Stimulated activated effector memory CD8-positive, alpha-beta T cell treated with anti-CD3 and anti-CD28 coated beads, Interleukin-12 subunit alpha, Interleukin-12 subunit beta, amount 100 ng/mL, for 72 hours (primary cell): ENCODE data around the gene NOSTRIN.

Source experiments
- ATAC-seq: fragments of 150-1000 bp; cut with Tn5 transposase; 2 replicates; pipeline ENCODE4 v1.10.0; 2021
- DNase-seq, 2 donors: peaks; one replicate each; pipeline ENCODE4 v3.0.0; 2021 to 2022; ENCODE audit warnings: low spot score in 2 of 2
- H3K27ac Mint-ChIP-seq: one replicate; pipeline ENCODE4 v1.8.0; 2022; ENCODE audit warnings: mild to moderate bottlenecking, mixed read lengths
- H3K36me3 Mint-ChIP-seq: one replicate; pipeline ENCODE4 v1.8.0; 2022; ENCODE audit warnings: mild to moderate bottlenecking, mixed read lengths
- H3K4me1 Mint-ChIP-seq: one replicate; pipeline ENCODE4 v1.8.0; 2022; ENCODE audit warnings: mixed read lengths
- H3K4me3 Mint-ChIP-seq: one replicate; pipeline ENCODE4 v1.8.0; 2022; ENCODE audit warnings: mild to moderate bottlenecking, mixed read lengths
- H3K9me3 Mint-ChIP-seq: one replicate; pipeline ENCODE4 v1.8.0; 2022; ENCODE audit warnings: mixed read lengths

Gene NOSTRIN

GRCh38 chr2:168907940-168908662 lies 105.7 kb downstream of the NOSTRIN start:
- no peak for DNase-seq
- H3K9me3 Mint-ChIP-seq, result no peaks in the 10 kb centered on the region
- H3K4me3 Mint-ChIP-seq, result no peak overlapping the region
- no peaks in the 10 kb centered on the region for H3K4me1 Mint-ChIP-seq
- H3K36me3 Mint-ChIP-seq, result no peaks in the 10 kb centered on the region
- no peak for ATAC-seq
- no peak overlapping the region for H3K27ac Mint-ChIP-seq

GRCh38 chr2:168910330-168910729 lies 107.9 kb downstream of the NOSTRIN start:
- no peak for DNase-seq
- Mint-ChIP-seq H3K9me3 (no peaks in the 10 kb centered on the region), H3K27ac (no peak overlapping the region), H3K4me1 (no peaks in the 10 kb centered on the region), H3K4me3 (no peak overlapping the region), H3K36me3 (no peaks in the 10 kb centered on the region)
- ATAC-seq, result no peak

GRCh38 chr2:168912466-168912865 lies 110.0 kb downstream of the NOSTRIN start:
- Mint-ChIP-seq H3K27ac (no peak overlapping the region), H3K9me3 (no peaks in the 10 kb centered on the region), H3K4me1 (no peaks in the 10 kb centered on the region), H3K36me3 (no peaks in the 10 kb centered on the region), H3K4me3 (no peak overlapping the region)
- ATAC-seq (no peak), DNase-seq (no peak)

- no peaks in the 10 kb centered on the region for H3K36me3 Mint-ChIP-seq
- H3K4me1 Mint-ChIP-seq, result no peaks in the 10 kb centered on the region
- ATAC-seq, result no peak
- no peak overlapping the region for H3K27ac Mint-ChIP-seq
- no peaks in the 10 kb centered on the region for H3K9me3 Mint-ChIP-seq
- H3K4me3 Mint-ChIP-seq, result no peak overlapping the region
- no peak for DNase-seq
Observed at GRCh38 chr2:168912901-168913369, 110.5 kb downstream of the NOSTRIN start.

GRCh38 chr2:168913495-168913894 lies 111.1 kb downstream of the NOSTRIN start:
- Mint-ChIP-seq H3K27ac (no peak overlapping the region), H3K4me3 (no peak overlapping the region), H3K9me3 (no peaks in the 10 kb centered on the region), H3K4me1 (no peaks in the 10 kb centered on the region), H3K36me3 (no peaks in the 10 kb centered on the region)
- DNase-seq (no peak), ATAC-seq (no peak)
